H1 (cell line): ENCODE measurements around the gene MRPL9. TPM values are rescaled to one million over a fixed set of nuclear protein-coding genes. Genes with fewer than 3 reads are reported as not detected.

Experiments
- CTCF ChIA-PET: fragments of 300-600 bp; sonication (Branson Sonifier 250); formaldehyde crosslinking; loops from one replicate; lab custom pipeline; 2021; ENCODE audit not compliant: partially characterized antibody; lab: Charles Lee
- POLR2A ChIA-PET: fragments of 300-600 bp; sonication (Branson Sonifier 250); formaldehyde crosslinking; loops from one replicate; lab custom pipeline; 2021; ENCODE audit warnings: inconsistent platforms; ENCODE audit not compliant: partially characterized antibody; lab: Charles Lee
- DNase-seq, 2 experiments: peaks; one replicate each; pipeline versions ENCODE4 v3.0.0 to v3.0.0-alpha.2; 2010 to 2022; ENCODE audit warnings: low spot score in 2 of 2, low read depth in 1 of 2, mixed read lengths in 1 of 2
- FAIRE-seq: peaks from 2 replicates; lab custom pipeline; 2011; peaks lifted over from hg19 to GRCh38; lab: Jason Lieb, UNC
- H2AFZ ChIP-seq: 2 replicates; pipeline ENCODE4 v1.8.1; 2012; ENCODE audit warnings: low read length, inconsistent platforms
- H2AK5ac ChIP-seq: 2 replicates; pipeline ENCODE4 v1.6.1; 2013; ENCODE audit warnings: low read depth, low read length
- H2BK120ac ChIP-seq: replicated peaks from 2 replicates; pipeline ENCODE3; 2013; ENCODE audit warnings: low read depth, low read length, inconsistent platforms
- H2BK12ac ChIP-seq: 2 replicates; pipeline ENCODE4 v1.6.1; 2013; ENCODE audit warnings: low read depth, low read length
- H2BK15ac ChIP-seq: 2 replicates; pipeline ENCODE4 v1.6.1; 2013; ENCODE audit warnings: low read length
- H2BK20ac ChIP-seq: 2 replicates; pipeline ENCODE4 v1.6.1; 2013; ENCODE audit warnings: low read length
- H2BK5ac ChIP-seq: 2 replicates; pipeline ENCODE4 v1.6.1; 2013; ENCODE audit warnings: low read depth, low read length
- H3K14ac ChIP-seq: 2 replicates; pipeline ENCODE4 v1.6.1; 2013; ENCODE audit warnings: inconsistent platforms; ENCODE audit not compliant: insufficient read length
- H3K18ac ChIP-seq: 2 replicates; pipeline ENCODE4 v1.6.1; 2013; ENCODE audit warnings: low read length; ENCODE audit errors: extremely low read depth
- H3K23ac ChIP-seq: 2 replicates; pipeline ENCODE4 v1.6.1; 2013; ENCODE audit warnings: inconsistent platforms; ENCODE audit not compliant: insufficient read length
- H3K23me2 ChIP-seq: 2 replicates; pipeline ENCODE4 v1.6.1; 2013; ENCODE audit warnings: low read depth, low read length
- H3K27ac ChIP-seq: 2 replicates; pipeline ENCODE4 v1.6.1; 2011; ENCODE audit warnings: low read depth, low read length, inconsistent platforms
- H3K27me3 ChIP-seq, 4 experiments: replicated peaks in 1 of 4; 1 replicate in 1 of 4; 2 replicates in 3 of 4; pipeline versions ENCODE4 v1.6.1 to v1.8.1; 2011 to 2013; ENCODE audit warnings: low read length in 3 of 4, mild to moderate bottlenecking in 3 of 4, inconsistent platforms in 2 of 4, mixed read lengths in 2 of 4, moderate library complexity in 1 of 4; ENCODE audit not compliant: control insufficient read depth in 3 of 4, insufficient read depth in 3 of 4; ENCODE audit errors: extremely low read depth in 1 of 4
- H3K36me3 ChIP-seq, 4 experiments: 2 replicates each; pipeline versions ENCODE4 v1.6.1 to v1.8.1; 2011 to 2013; ENCODE audit warnings: mild to moderate bottlenecking in 4 of 4, low read length in 3 of 4, moderate library complexity in 2 of 4, control low read depth in 1 of 4, inconsistent platforms in 1 of 4; ENCODE audit not compliant: insufficient read depth in 4 of 4, control insufficient read depth in 2 of 4
- H3K4ac ChIP-seq: replicated peaks from 2 replicates; pipeline ENCODE3; 2013; ENCODE audit warnings: low read length, low read depth, mixed read lengths, inconsistent platforms; ENCODE audit not compliant: insufficient read length
- H3K4me1 ChIP-seq, 4 experiments: replicated peaks in 1 of 4; 1 replicate in 1 of 4; 2 replicates in 3 of 4; pipeline versions ENCODE4 v1.6.1 to v1.8.1; 2011 to 2013; ENCODE audit warnings: low read length in 3 of 4, inconsistent platforms in 2 of 4, mixed read lengths in 1 of 4; ENCODE audit not compliant: insufficient read depth in 4 of 4, control insufficient read depth in 3 of 4
- H3K4me2 ChIP-seq, 2 experiments: 2 replicates each; pipeline versions ENCODE4 v1.6.1 to v1.8.1; 2011 to 2013; ENCODE audit warnings: low read depth in 2 of 2, low read length in 2 of 2, control low read depth in 1 of 2, inconsistent platforms in 1 of 2, mild to moderate bottlenecking in 1 of 2; ENCODE audit not compliant: insufficient read depth in 1 of 2
- H3K4me3 ChIP-seq, 4 experiments: fragments of 200-600, 300-600 bp in 1 of 4; sonication (generic), shearing (Covaris generic), sonication (Bioruptor Twin) in 1 of 4; 2 replicates each; pipeline versions ENCODE4 v1.5.1 to v1.8.1; 2011 to 2016; ENCODE audit warnings: low read length in 4 of 4, low read depth in 3 of 4, control low read depth in 2 of 4, inconsistent platforms in 2 of 4, mild to moderate bottlenecking in 2 of 4, mixed read lengths in 1 of 4, moderate library complexity in 1 of 4; ENCODE audit not compliant: insufficient read depth in 2 of 4; ENCODE audit errors: extremely low read depth in 1 of 4
- H3K56ac ChIP-seq: replicated peaks from 2 replicates; pipeline ENCODE3; 2013; ENCODE audit warnings: low read depth, mild to moderate bottlenecking, mixed read lengths, low read length, inconsistent platforms; ENCODE audit not compliant: insufficient read length
- H3K79me1 ChIP-seq: 2 replicates; pipeline ENCODE4 v1.6.1; 2013; ENCODE audit warnings: low read depth, low read length, control low read depth
- H3K79me2 ChIP-seq, 2 experiments: 2 replicates each; pipeline versions ENCODE4 v1.6.1 to v1.8.1; 2012 to 2013; ENCODE audit warnings: low read length in 2 of 2, mild to moderate bottlenecking in 2 of 2, inconsistent platforms in 1 of 2; ENCODE audit not compliant: insufficient read depth in 2 of 2, control insufficient read depth in 1 of 2
- H3K9ac ChIP-seq, 4 experiments: replicated peaks in 1 of 4; 1 replicate in 1 of 4; 2 replicates in 3 of 4; pipeline versions ENCODE4 v1.6.1 to v1.8.1; 2011 to 2013; ENCODE audit warnings: low read depth in 3 of 4, low read length in 3 of 4, control low read depth in 2 of 4, mild to moderate bottlenecking in 2 of 4, moderate library complexity in 2 of 4, inconsistent platforms in 1 of 4; ENCODE audit errors: extremely low read depth in 1 of 4
- H3K9me3 ChIP-seq, 2 experiments: 2 replicates each; pipeline versions ENCODE4 v1.6.1 to v1.8.1; 2012 to 2013; ENCODE audit warnings: mild to moderate bottlenecking in 2 of 2, moderate library complexity in 2 of 2, control low read depth in 1 of 2, inconsistent platforms in 1 of 2, low read depth in 1 of 2, low read length in 1 of 2, mixed read lengths in 1 of 2; ENCODE audit not compliant: insufficient read depth in 2 of 2
- H4K20me1 ChIP-seq, 2 experiments: replicated peaks in 1 of 2; 2 replicates each; pipeline versions ENCODE3 to v1.8.1; 2011 to 2013; ENCODE audit warnings: inconsistent platforms in 2 of 2, low read length in 2 of 2, mild to moderate bottlenecking in 1 of 2; ENCODE audit not compliant: insufficient read depth in 2 of 2, control insufficient read depth in 1 of 2
- H4K5ac ChIP-seq: 2 replicates; pipeline ENCODE4 v1.6.1; 2013; ENCODE audit warnings: low read length, low read depth, mixed read lengths, inconsistent platforms; ENCODE audit not compliant: insufficient read length
- H4K8ac ChIP-seq: 2 replicates; pipeline ENCODE4 v1.8.0; 2013; ENCODE audit warnings: mild to moderate bottlenecking, moderate library complexity, low read length, inconsistent platforms; ENCODE audit not compliant: insufficient read depth; ENCODE audit errors: extremely low read depth
- H4K91ac ChIP-seq: replicated peaks from 2 replicates; pipeline ENCODE3; 2013; ENCODE audit warnings: low read length, mixed read lengths, inconsistent platforms; ENCODE audit not compliant: insufficient read length
- EZH2 ChIP-seq: fragments of 200-600 bp; sonication (generic); IDR thresholded peaks from 2 replicates; pipeline ENCODE4 v1.7.1; 2012; ENCODE audit warnings: low read depth, mild to moderate bottlenecking, moderate library complexity, low read length, inconsistent platforms; ENCODE audit not compliant: severe bottlenecking
- RXRA ChIP-seq: IDR thresholded peaks from 2 replicates; pipeline ENCODE4 v1.6.1; 2011; ENCODE audit warnings: low read depth, mild to moderate bottlenecking, low read length, moderate library complexity; ENCODE audit not compliant: insufficient read depth
- TAF1 ChIP-seq: IDR thresholded peaks from 2 replicates; pipeline ENCODE4 v1.6.1; 2011; ENCODE audit warnings: mild to moderate bottlenecking, low read depth, low read length
- WGBS, 2 experiments: shearing (Covaris generic) in 1 of 2; methylation state at CpG; one replicate each; pipeline versions ENCODE4 v1.1.6 to v1.1.7; 2013 to 2015; ENCODE audit warnings: low lambda C conversion rate in 2 of 2, mixed read lengths in 2 of 2, inconsistent platforms in 1 of 2, low coverage in 1 of 2, missing lambda C conversion rate in 1 of 2; ENCODE audit not compliant: insufficient replicate concordance in 2 of 2, insufficient coverage in 1 of 2, insufficient read length in 1 of 2; ENCODE audit errors: extremely low coverage in 1 of 2, missing lambda C conversion rate in 1 of 2; 5-methylcytosine and 5-hydroxymethylcytosine counted together
- polyA plus RNA-seq, 7 experiments: library from polyadenylated mRNA; depleted of rRNA in 3 of 7; stranded (reverse) in 5 of 7; unstranded in 2 of 7; fragments of >200 nt in 5 of 7; fragments of 200-250 nt in 2 of 7; gene quantifications; 1 replicate in 5 of 7; 2 replicates in 1 of 7; 4 replicates in 1 of 7; pipeline versions ENCODE4 v1.2.1 to v1.2.3, GENCODE V29; 2011 to 2013; ENCODE audit warnings: missing spikeins in 2 of 7, mixed read lengths in 2 of 7
- total RNA-seq: library from RNA; stranded (reverse); fragmentation: NEBNext Ultra II Directional; extraction: Animal tissue kit (Norgen Biotek cat#: 25700); gene quantifications from 2 replicates; pipeline ENCODE4 v1.2.1, GENCODE V29; 2021
- TF ChIP-seq, protein P1 (sequence below), 3 experiments: IDR thresholded peaks; 1 replicate in 2 of 3; 2 replicates in 1 of 3; pipeline versions ENCODE4 v1.5.1 to v1.6.1; 2011; ENCODE audit warnings: low read length in 3 of 3, mild to moderate bottlenecking in 3 of 3, inconsistent platforms in 2 of 3, low read depth in 1 of 3, moderate library complexity in 1 of 3; ENCODE audit not compliant: insufficient read depth in 1 of 3; ENCODE audit errors: control extremely low read depth in 1 of 3

Gene MRPL9
- total and polyA plus RNA-seq, 2 of the 8 experiments (the other 6 are each of a cell fraction or from before 2014, with no cell fraction given), result 74.9 to 113 TPM

DNA sequence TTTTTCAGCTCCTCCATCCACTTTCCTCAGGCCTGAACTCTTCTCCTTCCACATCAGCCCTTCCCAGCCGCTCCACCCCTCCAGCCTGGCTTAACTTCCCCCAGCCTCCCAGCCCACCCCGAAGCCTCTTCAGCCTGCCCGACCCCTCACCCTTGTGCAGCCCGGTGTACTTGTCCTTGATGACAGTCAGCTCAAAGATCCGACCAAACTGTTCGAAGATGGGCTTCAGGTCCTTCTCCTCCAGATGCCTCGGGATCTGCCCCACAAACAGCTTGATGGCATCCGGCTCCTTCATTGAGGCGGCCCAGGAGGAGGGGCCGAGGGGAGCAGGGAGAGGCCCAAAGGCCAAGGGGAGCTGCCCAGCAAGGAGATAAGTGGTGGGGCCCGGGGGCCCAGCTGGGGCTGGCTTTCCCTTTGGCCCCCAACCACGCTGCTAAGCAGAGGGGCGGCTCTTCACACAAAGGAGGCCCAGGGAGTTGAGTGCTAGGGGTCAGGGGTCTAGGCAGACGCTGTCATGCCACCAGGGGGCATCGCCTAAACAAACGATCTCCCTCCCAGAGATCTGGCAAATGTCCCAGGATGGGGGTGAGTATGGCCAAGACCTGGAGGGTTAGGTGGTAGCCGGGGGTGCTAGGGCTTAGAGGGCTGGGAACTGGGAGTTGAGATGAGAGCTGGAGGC lies 47.4 kb downstream of the MRPL9 start:
- Histone ChIP-seq H2BK12ac (0 out of 2 replicates have a peak overlapping the region, but pooled peaks have one; percentile 50), H3K4ac (no peak overlapping the region), H2AK5ac (no peak overlapping the region), H3K27ac (no peak overlapping the region), H3K18ac (no peak overlapping the region; the same call in 1 of the 2 replicates), H3K23me2 (peaks cover 8% of the 10 kb centered on the region; the same call in 1 of the 2 replicates), H3K4me1 (peaks cover under 1 to 8% (median 3%) of the 10 kb centered on the region in 4 experiments), H4K91ac (no peak overlapping the region), H2AFZ (0 out of 2 replicates have a peak overlapping the region, but pooled peaks have one; percentile 16), H3K14ac (no peak overlapping the region), H3K4me2 (peak overlapping the region; percentile 76 to 97), H4K8ac (no peak overlapping the region), H4K20me1 (no peaks in the 10 kb centered on the region), H3K56ac (no peak overlapping the region), H3K79me1 (no peaks in the 10 kb centered on the region; the same call in 1 of the 2 replicates), H2BK20ac (no peak overlapping the region), H2BK5ac (no peak overlapping the region), H3K27me3 (peaks cover 0 to 17% (median 11%) of the 10 kb centered on the region in 4 experiments; a peak in 5 of 7 replicates), H3K36me3 (no peaks in the 10 kb centered on the region), H3K4me3 (peak overlapping the region; percentile 29 to 60 (median 54); a peak in 7 of 8 replicates), H3K79me2 (no peaks in the 10 kb centered on the region), H2BK120ac (no peak overlapping the region), H3K9ac (no peak overlapping the region; a peak in 1 of 7 replicates), H2BK15ac (no peak overlapping the region), H4K5ac (no peak overlapping the region), H3K23ac (no peak overlapping the region), H3K9me3 (no peaks in the 10 kb centered on the region)
- WGBS, 2 experiments, result 40% methylated on average over 16 of the region's 17 CpGs; no CpG with 5 or more reads in 1 of the 2 experiments
- POLR2A ChIA-PET, result interaction anchor here (0.9 to 3.5 kb wide), 5 partner anchors 10 to 175 kb away, joined by 3 to 15 read pairs (median 4); partner anchors contain the start of gene TUFT1
- DNase-seq (peak in 1 of 2 experiments; percentile 82), FAIRE-seq (no peak)
- CTCF ChIA-PET, result interaction anchor here (0.5 to 4.8 kb wide), 23 partner anchors 8 to 1252 kb away, joined by 3 to 41 read pairs (median 4); no protein-coding TSS in a partner anchor
- TF ChIP-seq TAF1, result no peak
- TF ChIP-seq, protein P1, sequence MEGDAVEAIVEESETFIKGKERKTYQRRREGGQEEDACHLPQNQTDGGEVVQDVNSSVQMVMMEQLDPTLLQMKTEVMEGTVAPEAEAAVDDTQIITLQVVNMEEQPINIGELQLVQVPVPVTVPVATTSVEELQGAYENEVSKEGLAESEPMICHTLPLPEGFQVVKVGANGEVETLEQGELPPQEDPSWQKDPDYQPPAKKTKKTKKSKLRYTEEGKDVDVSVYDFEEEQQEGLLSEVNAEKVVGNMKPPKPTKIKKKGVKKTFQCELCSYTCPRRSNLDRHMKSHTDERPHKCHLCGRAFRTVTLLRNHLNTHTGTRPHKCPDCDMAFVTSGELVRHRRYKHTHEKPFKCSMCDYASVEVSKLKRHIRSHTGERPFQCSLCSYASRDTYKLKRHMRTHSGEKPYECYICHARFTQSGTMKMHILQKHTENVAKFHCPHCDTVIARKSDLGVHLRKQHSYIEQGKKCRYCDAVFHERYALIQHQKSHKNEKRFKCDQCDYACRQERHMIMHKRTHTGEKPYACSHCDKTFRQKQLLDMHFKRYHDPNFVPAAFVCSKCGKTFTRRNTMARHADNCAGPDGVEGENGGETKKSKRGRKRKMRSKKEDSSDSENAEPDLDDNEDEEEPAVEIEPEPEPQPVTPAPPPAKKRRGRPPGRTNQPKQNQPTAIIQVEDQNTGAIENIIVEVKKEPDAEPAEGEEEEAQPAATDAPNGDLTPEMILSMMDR (IDR thresholded peaks at IDR 0.05; ENCODE audit: control extremely low read depth in 1 of 3, insufficient read depth in 1 of 3, low read depth in 1 of 3, low read length in 3 of 3), result peak; percentile 47 to 57 (median 55)
- no peak for TF ChIP-seq RXRA
- no peak for TF ChIP-seq EZH2
